Measurements from ENCODE around the gene ZNF326.

ZNF326 gene

GRCh38 chr1:89959719-89960118 lies 35.2 kb upstream of the ZNF326 start:
- TF ChIP-seq NFIC (IDR thresholded peaks at IDR 0.05) (no peak), CEBPB (IDR thresholded peaks at IDR 0.05) (no peak), TCF12 (IDR thresholded peaks at IDR 0.05; ENCODE audit: low read depth) (no peak), CREB1 (IDR thresholded peaks at IDR 0.05; ENCODE audit: low read depth) (no peak), EP300 (IDR thresholded peaks at IDR 0.05; ENCODE audit: borderline replicate concordance) (no peak), EGR1 (IDR thresholded peaks at IDR 0.05) (no peak), REST (IDR thresholded peaks at IDR 0.05; ENCODE audit: low read depth) (peak; percentile 33; the same call in 1 of the 2 replicates)
- TF ChIP-seq, protein P1, sequence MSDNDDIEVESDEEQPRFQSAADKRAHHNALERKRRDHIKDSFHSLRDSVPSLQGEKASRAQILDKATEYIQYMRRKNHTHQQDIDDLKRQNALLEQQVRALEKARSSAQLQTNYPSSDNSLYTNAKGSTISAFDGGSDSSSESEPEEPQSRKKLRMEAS (IDR thresholded peaks at IDR 0.05), result no peak

- TF ChIP-seq FOXM1 (IDR thresholded peaks at IDR 0.05; ENCODE audit: borderline replicate concordance, low read depth), result no peak
- TF ChIP-seq TAF1 (IDR thresholded peaks at IDR 0.05; ENCODE audit: low read depth), result no peak
- no peak for TF ChIP-seq NFIC (IDR thresholded peaks at IDR 0.05)
- TF ChIP-seq RAD21 (IDR thresholded peaks at IDR 0.05; ENCODE audit: low read depth), result no peak
- no peak for TF ChIP-seq TEAD4 (IDR thresholded peaks at IDR 0.05)
- TF ChIP-seq YY1 (IDR thresholded peaks at IDR 0.05; ENCODE audit: low read depth), result no peak
- no peak for TF ChIP-seq EGR1 (IDR thresholded peaks at IDR 0.05)
- TF ChIP-seq TCF12 (IDR thresholded peaks at IDR 0.05; ENCODE audit: low read depth), result no peak
- TF ChIP-seq, protein P1 (IDR thresholded peaks at IDR 0.05), result no peak
- TF ChIP-seq CREB1 (IDR thresholded peaks at IDR 0.05; ENCODE audit: low read depth), result no peak
- TF ChIP-seq ZBTB7A (IDR thresholded peaks at IDR 0.05; ENCODE audit: low read depth), result no peak
- no peak for TF ChIP-seq CEBPB (IDR thresholded peaks at IDR 0.05)
- TF ChIP-seq EP300 (IDR thresholded peaks at IDR 0.05; ENCODE audit: borderline replicate concordance), result no peak
- no peak for TF ChIP-seq USF1 (IDR thresholded peaks at IDR 0.05)
- TF ChIP-seq REST (IDR thresholded peaks at IDR 0.05; ENCODE audit: low read depth), result no peak
These were observed 32.7 kb upstream of the ZNF326 start for GRCh38 chr1:89962024-89962741.

- no peak for TF ChIP-seq NFIC (IDR thresholded peaks at IDR 0.05)
- TF ChIP-seq CREB1 (IDR thresholded peaks at IDR 0.05; ENCODE audit: low read depth), result no peak
- TF ChIP-seq RAD21 (IDR thresholded peaks at IDR 0.05; ENCODE audit: low read depth), result no peak
- TF ChIP-seq ZBTB7A (IDR thresholded peaks at IDR 0.05; ENCODE audit: low read depth), result no peak
- TF ChIP-seq EP300 (IDR thresholded peaks at IDR 0.05; ENCODE audit: borderline replicate concordance), result no peak
- TF ChIP-seq TCF12 (IDR thresholded peaks at IDR 0.05; ENCODE audit: low read depth), result no peak
- TF ChIP-seq USF1 (IDR thresholded peaks at IDR 0.05), result no peak
- no peak for TF ChIP-seq YY1 (IDR thresholded peaks at IDR 0.05; ENCODE audit: low read depth)
- TF ChIP-seq REST (IDR thresholded peaks at IDR 0.05; ENCODE audit: low read depth), result no peak
- TF ChIP-seq EGR1 (IDR thresholded peaks at IDR 0.05), result no peak
- no peak for TF ChIP-seq FOXM1 (IDR thresholded peaks at IDR 0.05; ENCODE audit: borderline replicate concordance, low read depth)
- TF ChIP-seq, protein P1 (IDR thresholded peaks at IDR 0.05), result no peak
- no peak for TF ChIP-seq TEAD4 (IDR thresholded peaks at IDR 0.05)
- no peak for TF ChIP-seq CEBPB (IDR thresholded peaks at IDR 0.05)
- no peak for TF ChIP-seq TAF1 (IDR thresholded peaks at IDR 0.05; ENCODE audit: low read depth)
These were observed 32.2 kb upstream of the ZNF326 start for GRCh38 chr1:89962742-89963075.

DNA sequence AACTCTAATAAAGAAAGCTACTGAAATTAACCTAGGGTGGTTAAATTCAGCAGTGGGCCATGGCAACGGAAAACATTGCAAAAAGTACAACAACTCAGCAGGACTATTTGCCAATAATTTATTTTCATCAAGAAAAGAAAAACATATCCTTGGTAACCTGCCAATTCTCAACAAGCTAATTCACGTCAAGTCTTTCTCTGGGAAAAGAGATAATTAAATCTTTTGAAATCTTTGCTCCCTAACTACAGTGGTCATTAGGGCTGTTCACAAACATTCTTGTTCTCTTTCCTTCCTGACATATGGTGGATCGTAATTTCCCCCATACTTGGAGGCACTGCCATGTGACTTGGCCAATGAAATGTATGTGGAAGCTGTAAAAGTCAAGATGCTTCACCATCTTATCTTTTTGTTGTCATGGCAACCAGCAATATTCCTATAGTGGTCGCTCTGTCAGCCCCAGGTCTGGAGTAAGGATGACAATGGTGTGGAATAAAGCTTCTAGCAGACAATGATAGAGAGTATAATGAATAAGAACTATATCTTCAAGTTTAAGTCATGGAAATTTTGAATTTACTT lies 29.6 kb upstream of the ZNF326 start:
- no peak for TF ChIP-seq NFIC (IDR thresholded peaks at IDR 0.05)
- TF ChIP-seq, protein P1 (IDR thresholded peaks at IDR 0.05), result no peak
- no peak for TF ChIP-seq CREB1 (IDR thresholded peaks at IDR 0.05; ENCODE audit: low read depth)
- no peak for TF ChIP-seq CEBPB (IDR thresholded peaks at IDR 0.05)
- TF ChIP-seq EGR1 (IDR thresholded peaks at IDR 0.05), result no peak
- TF ChIP-seq USF1 (IDR thresholded peaks at IDR 0.05), result no peak
- no peak for TF ChIP-seq ZBTB7A (IDR thresholded peaks at IDR 0.05; ENCODE audit: low read depth)
- TF ChIP-seq EP300 (IDR thresholded peaks at IDR 0.05; ENCODE audit: borderline replicate concordance), result no peak
- TF ChIP-seq RAD21 (IDR thresholded peaks at IDR 0.05; ENCODE audit: low read depth), result no peak
- no peak for TF ChIP-seq TEAD4 (IDR thresholded peaks at IDR 0.05)
- TF ChIP-seq TAF1 (IDR thresholded peaks at IDR 0.05; ENCODE audit: low read depth), result no peak
- TF ChIP-seq FOXM1 (IDR thresholded peaks at IDR 0.05; ENCODE audit: borderline replicate concordance, low read depth), result no peak
- TF ChIP-seq YY1 (IDR thresholded peaks at IDR 0.05; ENCODE audit: low read depth), result no peak
- no peak for TF ChIP-seq TCF12 (IDR thresholded peaks at IDR 0.05; ENCODE audit: low read depth)
